GM20431 (cell line): Measurements from ENCODE around the gene CHURC1.

ENCODE experiments used
- in situ Hi-C: fragments of 300-500 bp; cut with MseI, MboI; formaldehyde crosslinking; loops from one replicate; pipeline ENCODE4 v1.15.0; 2020; ENCODE audit warnings: low sequenced_read_pairs; ENCODE audit not compliant: unreplicated experiment

Gene CHURC1

DNA sequence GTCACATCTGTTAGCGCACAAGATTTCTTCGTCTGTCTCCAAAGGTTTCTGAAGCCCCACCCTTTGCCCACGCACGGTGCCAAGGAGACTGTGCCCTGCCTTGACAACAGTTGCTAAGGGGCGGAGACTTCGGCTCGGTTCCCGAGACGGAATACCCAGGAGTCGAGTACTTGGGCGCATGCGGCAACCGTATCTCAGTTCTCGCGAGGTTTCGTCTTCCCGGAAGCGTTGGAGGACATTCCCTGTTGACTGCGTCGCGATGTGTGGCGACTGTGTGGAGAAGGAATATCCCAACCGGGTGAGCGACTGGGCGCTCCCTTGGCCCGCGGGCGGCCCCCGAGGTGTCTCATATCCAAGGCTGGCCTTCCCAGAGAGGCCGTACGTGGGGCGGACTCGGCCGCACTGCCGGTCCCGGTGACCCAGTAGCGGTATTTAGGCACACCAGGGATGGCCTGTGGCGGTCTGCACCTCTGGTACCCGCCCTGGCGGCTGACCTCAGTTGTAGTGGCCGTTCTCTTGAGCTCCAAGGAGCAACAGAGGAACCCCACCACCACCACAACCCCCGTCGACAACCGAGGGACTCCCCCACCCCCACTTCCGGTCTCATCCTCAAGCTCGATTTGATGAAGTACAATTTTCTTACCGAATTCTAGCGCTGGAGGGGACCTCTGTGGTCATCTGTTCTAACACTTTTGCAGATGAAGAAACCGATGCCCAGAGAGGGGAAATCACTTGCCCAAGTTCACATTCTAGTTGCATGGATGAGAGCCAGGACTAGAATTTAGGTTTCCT lies at the start of gene CHURC1:
Gene CHURC1, plus strand, starts transcription at position 219 of the 792 bp plus-strand sequence. Its CDS starts 41 bp downstream, at position 260.
- in situ Hi-C loops: no loop called here

DNA sequence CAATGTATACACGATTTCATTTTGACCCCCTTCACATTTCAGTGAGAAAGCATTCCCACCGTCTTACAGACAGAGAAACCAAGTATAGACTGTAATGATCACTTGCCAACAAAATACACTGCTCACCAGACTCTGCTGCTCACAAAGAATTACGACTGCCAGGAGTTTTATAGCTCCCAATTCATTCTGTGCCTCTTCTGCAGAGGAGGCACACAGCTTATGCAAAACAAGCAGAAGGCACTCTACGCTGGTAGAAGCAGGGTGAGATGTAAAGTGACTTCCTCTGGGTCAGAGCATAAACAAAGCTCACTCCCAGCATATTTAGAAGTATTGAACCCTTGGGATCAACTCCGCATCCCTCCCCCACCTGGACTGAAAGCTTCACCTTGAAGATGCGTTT lies 49.1 kb upstream of the CHURC1 start:
- in situ Hi-C loops: no loop called here

DNA sequence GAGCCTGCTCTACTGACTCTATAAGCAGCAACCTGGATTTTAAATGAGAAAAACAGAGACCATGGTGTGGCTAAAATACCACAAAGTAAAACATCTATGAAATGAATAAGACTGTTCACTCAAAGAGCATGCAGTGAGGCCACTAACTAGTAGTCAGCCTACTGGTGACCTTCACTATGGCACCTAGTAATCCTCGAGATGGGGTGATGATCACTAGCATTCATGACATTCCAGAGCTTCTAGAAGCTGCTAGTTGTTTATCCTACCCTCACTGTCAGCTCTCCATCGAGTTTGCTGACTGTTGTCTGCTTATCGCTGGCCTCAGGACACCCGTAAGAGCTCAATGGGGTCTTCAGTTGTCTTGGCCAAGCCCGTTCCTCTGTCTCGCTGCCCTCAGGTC lies 48.3 kb upstream of the CHURC1 start:
- in situ Hi-C loops: no loop called here

DNA sequence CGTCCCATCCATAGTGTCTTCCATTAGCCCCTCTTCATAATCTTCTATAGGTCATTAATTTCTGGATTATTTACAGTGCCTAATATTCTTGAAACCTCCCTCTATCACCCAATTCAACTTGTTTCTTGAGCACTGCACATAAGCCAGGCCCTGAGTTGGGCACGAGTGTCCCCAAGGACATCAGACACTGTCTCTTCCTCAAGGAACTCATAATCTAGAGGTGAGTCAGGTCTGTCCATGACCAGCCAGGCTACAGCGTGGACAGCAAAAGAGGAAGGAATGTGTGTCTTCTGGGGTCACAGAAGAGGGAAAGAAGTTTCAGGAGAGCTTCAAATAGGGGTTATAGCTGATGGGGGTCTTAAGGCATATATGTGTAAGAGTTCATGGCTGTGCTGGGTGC lies 47.1 kb upstream of the CHURC1 start:
- in situ Hi-C loops: no loop called here

DNA sequence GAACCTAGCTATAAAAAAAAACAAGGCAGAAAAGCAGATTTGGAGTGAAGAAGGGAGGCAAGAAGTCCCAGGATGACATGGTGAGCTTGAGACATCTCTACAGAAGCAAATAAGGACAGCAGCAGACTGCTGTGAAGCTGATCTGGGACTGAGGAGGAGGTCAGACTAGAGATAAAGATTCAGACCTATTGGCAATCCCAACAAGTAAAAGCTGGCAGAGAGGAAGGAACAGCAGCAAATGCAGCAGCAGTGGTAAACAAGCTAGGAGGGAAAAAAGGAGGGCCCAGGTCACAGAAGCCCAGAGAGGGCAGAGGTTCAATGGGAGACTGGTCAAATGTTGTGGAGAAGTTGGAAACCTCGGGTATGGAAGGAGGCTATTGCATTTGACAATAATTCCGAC lies 45.9 kb upstream of the CHURC1 start:
- in situ Hi-C loops: no loop called here

DNA sequence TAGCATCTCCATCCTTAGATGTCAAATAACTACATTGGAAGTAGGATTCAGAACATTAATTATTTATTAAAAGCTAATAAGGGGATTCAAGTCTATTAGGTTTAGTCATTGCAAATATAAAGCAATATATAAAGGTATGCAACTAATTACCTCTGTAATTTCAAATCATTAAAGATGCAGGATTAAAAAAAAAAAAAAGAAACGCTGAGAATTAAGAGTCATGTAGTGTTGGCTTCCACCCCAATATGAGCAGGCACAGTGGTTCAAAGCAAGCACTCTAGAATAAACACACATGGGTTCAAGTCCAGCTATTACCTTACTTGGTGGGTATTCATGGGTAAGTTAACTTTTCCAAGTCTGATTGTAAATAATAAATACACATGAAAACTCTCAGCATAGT lies 45.4 kb upstream of the CHURC1 start:
- in situ Hi-C loops: no loop called here

DNA sequence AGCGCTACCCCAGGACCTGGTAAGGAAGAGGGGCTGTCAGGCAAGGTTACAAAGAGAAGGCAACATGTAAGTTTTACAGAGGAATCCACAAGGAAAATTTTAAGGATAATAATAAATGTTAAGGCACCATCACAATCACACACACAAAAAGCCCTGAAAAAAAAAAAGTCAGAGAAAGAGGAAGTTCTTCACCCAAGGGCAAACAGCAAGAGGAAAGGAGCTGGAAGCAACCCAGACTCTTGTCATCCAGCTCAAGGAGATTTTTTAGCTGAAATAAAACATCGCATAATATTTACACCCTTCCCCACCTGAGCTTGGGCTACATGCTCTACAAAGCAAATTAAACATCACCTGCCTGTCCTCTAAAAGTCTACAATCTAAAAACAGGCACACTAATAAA lies 44.1 kb upstream of the CHURC1 start:
- in situ Hi-C loops: no loop called here

DNA sequence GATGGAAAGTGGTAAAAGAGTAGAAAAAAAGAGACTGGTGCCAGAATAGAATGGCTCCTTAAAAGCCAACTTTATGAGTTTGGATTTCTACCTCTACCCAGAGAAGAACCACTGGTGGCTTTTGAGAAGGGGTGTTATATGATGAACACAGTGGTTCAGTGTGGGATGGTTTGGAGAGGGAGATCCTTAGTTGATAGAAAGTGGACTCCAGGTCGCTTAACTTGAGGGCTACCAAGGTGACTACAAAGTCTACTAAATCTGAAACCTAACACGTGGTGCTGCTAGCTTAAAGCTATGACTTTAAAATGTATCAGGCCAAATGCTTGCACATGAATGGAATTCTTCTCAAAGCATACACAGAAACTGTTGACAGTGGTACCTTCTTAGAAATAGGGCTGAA lies 42.9 kb upstream of the CHURC1 start:
- in situ Hi-C loops: no loop called here

DNA sequence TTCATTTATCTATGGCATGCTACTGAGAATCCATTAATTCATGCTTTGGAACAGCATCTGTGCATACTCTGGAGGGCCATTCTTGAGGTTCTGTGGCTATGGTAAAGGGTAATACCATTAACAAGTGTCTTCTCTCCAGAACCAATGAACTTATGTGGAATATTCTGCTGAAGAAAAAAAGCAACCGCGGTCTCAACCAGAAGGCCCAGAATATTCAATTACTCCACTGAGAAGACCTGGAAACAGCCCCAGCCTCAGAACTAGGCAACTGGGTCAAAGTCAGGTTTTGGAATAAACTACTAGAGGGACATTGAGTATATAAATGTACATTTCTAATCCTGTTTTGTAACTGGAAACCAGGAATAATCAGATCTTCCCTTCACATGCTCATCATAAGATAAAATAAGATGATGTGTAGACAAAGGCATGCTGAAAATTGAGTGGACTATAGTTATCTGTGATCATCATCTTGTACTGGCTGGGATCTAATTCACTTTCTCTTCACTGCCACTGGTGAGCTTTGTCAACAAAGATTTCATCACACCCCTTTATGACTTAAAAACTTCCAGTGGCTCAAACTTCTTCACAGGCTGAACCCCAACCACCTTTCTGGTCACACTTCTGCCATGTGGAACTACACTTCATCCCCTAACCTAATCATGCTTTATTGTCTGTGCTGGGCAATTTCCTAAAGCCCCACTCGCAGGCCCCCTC lies 40.6 kb upstream of the CHURC1 start:
- in situ Hi-C loops: no loop called here

DNA sequence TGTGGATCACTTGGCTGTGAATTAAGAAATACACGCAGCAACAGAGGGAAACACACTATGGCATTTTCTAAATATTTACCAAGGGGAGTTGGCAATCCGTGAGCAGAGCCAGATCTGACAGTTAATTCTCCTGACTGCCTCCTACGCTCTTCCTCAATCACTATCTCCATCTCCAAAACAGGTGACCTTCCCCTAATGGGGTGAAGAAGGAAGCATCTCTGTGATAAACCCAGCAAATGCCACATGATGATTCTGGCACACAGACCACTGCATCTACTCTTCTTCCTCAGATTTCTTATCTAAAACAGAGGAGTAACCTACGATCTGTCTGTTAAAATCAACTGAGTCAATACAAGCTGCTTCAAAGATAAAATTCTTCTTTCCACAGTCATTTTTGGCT lies 38.9 kb upstream of the CHURC1 start:
- in situ Hi-C loops: no loop called here

DNA sequence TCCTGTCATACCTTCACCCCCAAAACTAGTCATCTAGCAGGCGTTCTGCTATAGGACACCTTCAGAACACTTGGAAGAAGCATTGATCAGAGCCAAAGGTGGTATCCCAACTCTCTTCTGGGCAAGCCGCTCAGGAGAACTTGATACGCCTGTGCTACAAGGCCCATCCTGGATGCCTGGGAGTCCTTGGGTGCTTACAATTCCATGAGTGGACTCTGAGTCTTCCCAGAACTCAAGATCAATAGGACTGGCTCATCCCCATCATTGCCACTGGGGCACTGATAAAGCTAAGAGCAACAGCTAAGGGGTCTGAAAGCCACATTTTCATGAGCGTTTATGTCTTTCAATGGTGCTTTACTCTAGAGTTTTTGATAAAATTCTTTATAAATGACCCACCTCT lies 36.4 kb upstream of the CHURC1 start:
- in situ Hi-C loops: no loop called here

DNA sequence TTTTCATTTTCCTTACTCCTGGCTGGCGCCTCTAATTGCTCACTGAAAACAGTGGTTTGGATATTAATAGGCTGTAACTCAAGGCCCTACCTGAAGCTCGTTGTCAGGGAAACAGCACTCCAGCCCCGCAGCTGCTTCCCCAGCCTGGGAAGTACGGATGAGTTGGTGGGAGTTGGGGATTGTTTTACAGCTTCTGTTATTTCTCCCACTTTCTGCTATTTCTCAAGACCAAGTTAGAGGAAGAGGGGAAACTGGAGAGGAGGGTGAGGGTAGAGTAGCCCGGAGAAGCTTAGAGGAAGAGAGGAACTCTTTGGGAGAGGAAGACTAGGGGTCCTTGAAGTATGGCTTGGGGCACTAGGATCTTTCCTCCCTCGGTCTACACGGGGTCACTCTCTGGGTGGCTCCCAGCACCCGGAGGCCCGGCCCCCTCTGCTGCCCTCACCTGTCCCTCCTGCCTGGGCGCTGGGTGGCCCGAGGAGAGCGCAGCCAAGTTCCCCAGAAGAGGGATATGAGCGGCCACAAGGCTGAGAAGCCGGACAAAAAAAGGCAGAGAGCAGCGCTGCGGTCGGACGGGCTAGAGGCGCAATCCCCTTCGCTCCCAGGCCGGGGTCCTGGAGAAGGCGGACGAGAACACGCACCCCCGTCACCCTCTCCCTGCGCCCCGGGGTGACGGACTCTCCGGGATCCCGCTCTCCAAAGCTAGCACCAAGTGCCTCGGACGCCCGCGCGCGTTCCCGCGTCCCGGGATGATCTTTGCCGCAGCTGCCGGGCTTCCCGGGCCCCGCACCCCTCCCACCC lies 35.2 kb upstream of the CHURC1 start:
- in situ Hi-C loops: no loop called here

DNA sequence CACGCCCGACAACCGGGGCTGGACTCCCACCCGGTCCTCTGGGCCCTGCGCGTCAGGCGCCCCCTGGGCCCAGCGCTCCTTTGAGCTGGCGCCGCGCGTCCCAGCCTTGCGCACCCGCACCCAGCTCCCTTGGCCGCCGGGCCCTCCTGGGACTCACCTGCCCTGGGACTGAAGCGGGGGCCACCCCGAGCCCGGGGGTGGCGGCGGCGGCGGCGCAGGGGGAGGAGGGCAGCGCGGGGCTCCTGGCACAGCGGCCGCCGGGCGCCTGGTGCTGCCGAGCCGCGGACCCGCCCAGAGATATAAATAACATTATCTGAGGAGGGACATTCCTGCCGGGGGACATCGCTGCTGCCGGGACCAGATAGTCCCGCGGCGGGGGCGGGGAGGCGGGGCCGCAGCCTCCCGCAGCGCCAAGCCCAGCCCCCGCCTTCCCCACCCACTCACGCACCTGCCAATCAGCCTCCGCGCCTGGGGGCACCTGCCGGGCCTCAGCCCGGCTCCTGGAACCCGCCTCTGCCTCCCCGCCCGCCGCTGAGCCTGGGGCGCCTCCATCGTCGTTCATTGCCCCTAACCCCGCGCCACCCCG lies 34.5 kb upstream of the CHURC1 start, which contains the start of gene SPTB:
Gene SPTB, minus strand, starts transcription at position 273 of the 586 bp plus-strand sequence. CDS start 56,813 bp downstream, outside the sequence.
- in situ Hi-C loops: no loop called here

DNA sequence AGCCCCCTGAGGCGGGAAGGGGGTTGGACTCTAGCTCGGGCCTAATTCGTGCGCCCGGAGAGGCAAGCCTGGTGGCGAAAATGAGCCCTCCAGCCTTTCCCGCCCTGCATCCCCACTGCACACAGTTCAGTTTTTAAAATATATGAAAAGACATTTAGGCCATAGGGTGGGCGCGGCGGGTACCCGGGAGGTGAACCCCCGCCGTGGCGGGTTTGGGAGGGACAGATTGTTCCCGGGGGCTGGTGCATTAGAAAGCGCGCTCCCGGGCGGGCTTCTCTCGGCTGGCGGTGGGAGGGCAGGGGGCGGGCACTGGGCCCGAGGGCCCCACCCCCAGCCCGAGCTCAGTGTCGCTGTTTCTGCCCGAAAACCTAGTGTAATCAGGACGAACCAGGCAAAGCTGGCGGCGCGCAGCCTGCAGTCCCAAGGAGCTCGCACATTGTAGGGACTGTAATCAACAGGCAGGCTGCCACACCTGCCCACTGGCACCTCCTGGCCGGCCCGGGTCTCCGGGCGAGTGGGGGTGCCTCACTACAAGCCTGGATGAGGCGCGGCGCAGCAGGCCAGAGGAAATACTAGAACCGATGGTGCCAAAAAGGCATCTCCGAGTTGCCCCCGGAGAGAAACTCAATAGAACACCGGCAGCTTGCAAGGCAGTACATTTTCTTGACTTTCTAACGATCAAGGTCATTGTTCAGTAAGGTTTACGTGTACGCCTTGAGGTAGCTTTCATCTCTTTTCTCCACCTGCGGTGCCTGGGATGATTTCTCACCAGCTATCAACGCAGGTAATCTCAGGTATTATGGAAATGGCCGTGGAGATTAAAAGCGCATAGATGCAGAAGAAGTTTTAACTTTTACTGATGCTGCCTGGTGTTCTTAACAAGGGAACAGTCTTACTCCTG lies 33.8 kb upstream of the CHURC1 start:
- in situ Hi-C loops: no loop called here

DNA sequence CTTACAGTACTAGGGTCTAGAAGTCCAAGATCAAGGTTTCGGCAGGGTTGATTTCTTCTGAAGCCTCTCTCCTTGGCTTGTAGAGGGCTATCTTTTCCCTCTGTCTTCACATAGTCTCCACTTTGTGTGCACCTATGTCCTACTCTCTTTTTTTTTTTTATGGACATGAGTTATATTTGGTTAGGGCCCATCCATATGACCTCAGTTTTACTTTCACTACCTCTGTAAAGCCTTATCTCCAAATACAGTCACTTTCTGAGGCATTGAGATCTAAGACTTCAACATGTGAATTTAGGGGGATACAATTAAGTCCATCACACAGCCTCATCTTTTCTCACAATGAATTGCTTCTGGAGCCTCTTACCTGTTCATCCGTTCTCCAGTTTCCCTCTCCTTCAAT lies 28.7 kb upstream of the CHURC1 start:
- in situ Hi-C loops: no loop called here

DNA sequence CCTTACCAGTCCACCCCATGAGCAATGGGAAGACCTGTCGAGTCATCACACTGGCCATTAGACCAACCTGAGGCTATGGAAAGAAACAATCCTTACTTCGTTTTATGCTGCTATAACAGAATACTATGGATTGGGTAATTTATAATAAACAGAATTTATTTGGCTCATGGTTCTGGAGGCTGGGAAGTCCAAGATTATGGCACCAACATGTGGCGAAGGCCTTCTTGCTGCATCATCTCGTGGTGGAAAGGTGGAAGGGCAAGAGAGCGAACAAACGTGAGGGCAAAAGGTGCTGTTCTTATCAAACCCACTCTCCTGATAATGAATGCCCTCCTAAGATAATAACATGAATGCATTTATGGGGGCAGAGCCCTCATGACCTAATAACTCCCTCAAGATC lies 24.9 kb upstream of the CHURC1 start:
- in situ Hi-C loops: no loop called here

DNA sequence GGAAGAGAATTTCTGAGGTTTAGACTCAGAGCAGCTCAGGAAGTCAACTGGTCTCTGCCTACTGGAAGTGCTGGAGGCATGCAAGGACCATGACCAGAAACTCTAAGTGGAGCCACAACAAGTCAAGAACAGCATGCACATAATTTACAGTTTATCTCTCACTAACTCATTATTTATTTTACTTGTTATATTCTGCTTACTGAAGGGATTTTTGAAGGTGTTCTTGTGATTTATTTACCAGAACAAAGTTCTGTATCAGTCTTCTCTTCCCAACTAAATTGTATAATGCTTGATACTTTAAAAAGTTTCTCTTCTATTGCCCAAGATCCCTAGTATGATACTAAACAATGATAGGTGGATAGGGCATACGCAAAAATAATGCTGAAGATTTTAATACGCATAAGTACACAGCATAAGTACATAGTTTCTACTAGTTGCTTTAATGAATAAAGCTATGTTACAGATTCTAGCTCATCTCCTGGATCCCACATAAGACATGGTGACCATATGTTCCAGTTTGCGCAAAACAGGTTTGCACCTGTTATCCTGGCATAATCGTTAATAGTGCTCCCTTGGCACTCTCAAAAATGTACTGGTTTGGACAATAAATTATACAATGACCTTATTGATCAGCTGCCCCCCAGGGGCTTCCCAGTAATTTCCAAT lies 22.9 kb upstream of the CHURC1 start:
- in situ Hi-C loops: no loop called here

DNA sequence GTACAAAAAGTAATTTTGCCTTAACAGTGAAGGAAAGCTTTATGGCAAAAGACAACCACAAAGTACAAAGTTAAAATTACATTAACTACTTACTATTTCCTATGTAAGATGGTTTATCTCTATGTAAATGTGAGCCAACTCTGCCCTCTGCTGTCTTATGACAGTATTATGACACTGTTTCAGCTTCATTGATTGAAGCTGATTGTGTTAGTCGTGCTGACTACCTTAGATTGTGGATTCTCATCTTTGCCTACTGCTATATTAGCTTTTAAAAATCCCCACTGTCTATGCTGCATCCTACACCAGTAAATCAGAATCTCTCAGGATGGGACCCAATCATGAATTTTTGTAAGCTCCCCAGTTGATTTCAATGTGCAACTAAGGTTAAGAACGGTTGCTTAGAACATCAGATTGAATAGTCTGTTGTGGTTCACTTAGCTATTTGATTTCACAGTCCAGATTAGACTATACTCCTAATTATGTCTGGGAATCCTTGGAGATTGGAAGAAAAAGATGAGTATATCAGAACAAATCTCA lies 22.3 kb upstream of the CHURC1 start:
- in situ Hi-C loops: no loop called here

DNA sequence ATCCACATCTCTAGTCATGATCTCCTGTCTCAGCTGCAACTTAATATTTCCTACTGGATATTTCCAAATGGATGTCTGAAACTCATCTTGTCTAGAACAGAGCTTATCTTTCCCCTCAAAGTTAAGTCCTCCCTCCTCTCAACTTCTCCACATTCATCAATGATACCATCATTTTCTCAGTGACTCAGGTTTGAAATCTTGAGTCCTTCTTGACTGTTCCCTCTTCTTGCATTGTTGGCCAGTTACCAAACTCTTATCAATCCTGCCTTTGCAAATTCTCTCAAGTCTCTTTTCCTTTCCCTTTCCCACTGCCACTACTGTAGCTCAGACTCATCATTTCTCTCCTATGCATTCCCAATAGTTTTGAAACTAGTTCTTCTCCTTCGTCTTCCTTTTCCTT lies 14.3 kb upstream of the CHURC1 start:
- in situ Hi-C loops: no loop called here
